Measurements from ENCODE around the gene RNF130.

DNA sequence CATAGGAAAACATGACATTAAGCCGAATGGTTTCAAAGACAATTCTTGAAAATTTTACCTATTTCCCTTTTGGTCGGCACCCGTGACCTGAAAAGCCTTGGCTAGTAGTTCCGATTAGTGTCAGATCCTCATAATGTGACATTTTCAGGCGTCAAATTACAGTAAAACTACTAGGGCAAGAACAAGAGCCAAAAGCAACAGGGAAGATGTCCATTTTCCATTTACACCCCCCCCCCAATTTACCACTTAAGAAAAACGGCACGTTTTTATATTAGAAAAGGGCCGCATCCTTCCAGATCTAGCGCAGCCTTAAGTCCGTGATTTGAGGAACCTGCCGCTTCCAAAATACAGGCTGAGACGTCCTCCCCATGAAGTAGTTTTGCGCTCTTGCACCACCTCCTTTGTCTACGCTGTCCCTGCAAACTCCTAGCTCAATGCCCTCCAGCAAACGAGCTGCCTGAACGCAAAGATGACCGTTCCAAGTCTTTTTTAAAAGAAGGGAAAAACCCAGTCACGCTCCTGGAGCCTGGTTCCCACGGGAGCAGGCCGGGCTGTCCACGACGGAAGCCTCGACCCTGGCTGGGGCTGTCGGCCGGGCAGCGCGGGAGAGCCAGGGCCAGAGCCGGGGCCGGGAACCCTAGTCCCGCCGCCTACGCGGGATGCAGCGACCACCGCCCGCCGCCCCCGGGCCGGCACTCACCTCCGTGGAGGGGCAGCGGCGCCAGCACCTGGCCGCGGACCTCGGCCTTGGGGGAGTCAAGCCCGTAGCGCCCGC is 616 bp downstream of the RNF130 start:
- no peak for TF ChIP-seq ZNF70 (CRISPR knock-in tag; IDR thresholded peaks at IDR 0.05)
- no peak for TF ChIP-seq POU6F1 (CRISPR knock-in tag; IDR thresholded peaks at IDR 0.05; ENCODE audit: borderline replicate concordance, low read depth)
- TF ChIP-seq, protein P1, sequence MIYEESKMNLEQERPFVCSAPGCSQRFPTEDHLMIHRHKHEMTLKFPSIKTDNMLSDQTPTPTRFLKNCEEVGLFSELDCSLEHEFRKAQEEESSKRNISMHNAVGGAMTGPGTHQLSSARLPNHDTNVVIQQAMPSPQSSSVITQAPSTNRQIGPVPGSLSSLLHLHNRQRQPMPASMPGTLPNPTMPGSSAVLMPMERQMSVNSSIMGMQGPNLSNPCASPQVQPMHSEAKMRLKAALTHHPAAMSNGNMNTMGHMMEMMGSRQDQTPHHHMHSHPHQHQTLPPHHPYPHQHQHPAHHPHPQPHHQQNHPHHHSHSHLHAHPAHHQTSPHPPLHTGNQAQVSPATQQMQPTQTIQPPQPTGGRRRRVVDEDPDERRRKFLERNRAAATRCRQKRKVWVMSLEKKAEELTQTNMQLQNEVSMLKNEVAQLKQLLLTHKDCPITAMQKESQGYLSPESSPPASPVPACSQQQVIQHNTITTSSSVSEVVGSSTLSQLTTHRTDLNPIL (CRISPR knock-in tag; IDR thresholded peaks at IDR 0.05; ENCODE audit: low read depth) = no peak
- no peak for TF ChIP-seq RARB (CRISPR knock-in tag; IDR thresholded peaks at IDR 0.05)
- TF ChIP-seq PATZ1 (CRISPR knock-in tag; IDR thresholded peaks at IDR 0.05; ENCODE audit: borderline replicate concordance) = no peak
- TF ChIP-seq GLIS3 (CRISPR knock-in tag; IDR thresholded peaks at IDR 0.05) = no peak
- TF ChIP-seq ZNF8 (CRISPR knock-in tag; IDR thresholded peaks at IDR 0.05) = no peak
- TF ChIP-seq TSHZ2 (CRISPR knock-in tag; IDR thresholded peaks at IDR 0.05) = no peak
- no peak for TF ChIP-seq BACH2 (CRISPR knock-in tag; IDR thresholded peaks at IDR 0.05; ENCODE audit: borderline replicate concordance)
- TF ChIP-seq ZFP3 (CRISPR knock-in tag; IDR thresholded peaks at IDR 0.05) = no peak
- TF ChIP-seq SNAI2 (CRISPR knock-in tag; IDR thresholded peaks at IDR 0.05) = no peak
- no peak for TF ChIP-seq ARNTL (CRISPR knock-in tag; IDR thresholded peaks at IDR 0.05; ENCODE audit: borderline replicate concordance, low read depth)
- TF ChIP-seq PPARA (CRISPR knock-in tag; IDR thresholded peaks at IDR 0.05; ENCODE audit: borderline replicate concordance) = no peak

All from SK-N-SH treated with all-trans-retinoic acid at 6 μM for 48 hours (cell line).